ENCODE results near the gene OBP2B.

DNA sequence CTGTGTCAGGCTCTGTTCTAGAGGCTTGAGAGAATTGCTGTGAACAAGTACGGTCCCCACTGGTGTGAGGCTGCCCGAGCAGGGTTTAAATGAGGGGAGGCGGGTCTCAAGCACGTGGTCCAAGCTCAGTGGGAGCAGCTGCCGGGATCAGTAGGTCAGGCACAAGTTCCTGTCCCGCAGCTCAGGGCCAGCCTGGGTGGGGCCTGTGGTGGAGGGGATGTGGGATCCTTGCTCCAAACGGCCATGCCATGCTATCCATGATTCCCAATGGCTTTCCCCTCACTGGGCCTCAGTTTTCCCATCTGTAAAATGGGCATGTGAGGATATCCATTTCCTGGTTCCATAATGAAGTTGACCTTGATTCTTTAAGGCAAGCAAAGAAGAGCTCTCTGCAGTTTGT is 17.1 kb downstream of the OBP2B start:
- TF ChIP-seq, protein P1, sequence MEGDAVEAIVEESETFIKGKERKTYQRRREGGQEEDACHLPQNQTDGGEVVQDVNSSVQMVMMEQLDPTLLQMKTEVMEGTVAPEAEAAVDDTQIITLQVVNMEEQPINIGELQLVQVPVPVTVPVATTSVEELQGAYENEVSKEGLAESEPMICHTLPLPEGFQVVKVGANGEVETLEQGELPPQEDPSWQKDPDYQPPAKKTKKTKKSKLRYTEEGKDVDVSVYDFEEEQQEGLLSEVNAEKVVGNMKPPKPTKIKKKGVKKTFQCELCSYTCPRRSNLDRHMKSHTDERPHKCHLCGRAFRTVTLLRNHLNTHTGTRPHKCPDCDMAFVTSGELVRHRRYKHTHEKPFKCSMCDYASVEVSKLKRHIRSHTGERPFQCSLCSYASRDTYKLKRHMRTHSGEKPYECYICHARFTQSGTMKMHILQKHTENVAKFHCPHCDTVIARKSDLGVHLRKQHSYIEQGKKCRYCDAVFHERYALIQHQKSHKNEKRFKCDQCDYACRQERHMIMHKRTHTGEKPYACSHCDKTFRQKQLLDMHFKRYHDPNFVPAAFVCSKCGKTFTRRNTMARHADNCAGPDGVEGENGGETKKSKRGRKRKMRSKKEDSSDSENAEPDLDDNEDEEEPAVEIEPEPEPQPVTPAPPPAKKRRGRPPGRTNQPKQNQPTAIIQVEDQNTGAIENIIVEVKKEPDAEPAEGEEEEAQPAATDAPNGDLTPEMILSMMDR (optimal IDR thresholded peaks at IDR 0.05 in 1 of 3, IDR thresholded peaks at IDR 0.05 in 1 of 3, conservative IDR thresholded peaks at IDR 0.05 in 1 of 3; ENCODE audit: extremely low read depth in 1 of 3, insufficient read depth in 2 of 3, low read length in 3 of 3), result no peak
- no peak for TF ChIP-seq EZH2 (IDR thresholded peaks at IDR 0.05; ENCODE audit: low read length)
